ENCODE measurements around the gene CDH23. TPM values are rescaled to one million over a fixed set of nuclear protein-coding genes. Genes with fewer than 3 reads are reported as not detected.

The CDH23 gene
- total and polyA plus RNA-seq, 2 of the 8 experiments (the other 6 are each of a cell fraction or from before 2014, with no cell fraction given) = 1.9 to 4.9 TPM

DNA sequence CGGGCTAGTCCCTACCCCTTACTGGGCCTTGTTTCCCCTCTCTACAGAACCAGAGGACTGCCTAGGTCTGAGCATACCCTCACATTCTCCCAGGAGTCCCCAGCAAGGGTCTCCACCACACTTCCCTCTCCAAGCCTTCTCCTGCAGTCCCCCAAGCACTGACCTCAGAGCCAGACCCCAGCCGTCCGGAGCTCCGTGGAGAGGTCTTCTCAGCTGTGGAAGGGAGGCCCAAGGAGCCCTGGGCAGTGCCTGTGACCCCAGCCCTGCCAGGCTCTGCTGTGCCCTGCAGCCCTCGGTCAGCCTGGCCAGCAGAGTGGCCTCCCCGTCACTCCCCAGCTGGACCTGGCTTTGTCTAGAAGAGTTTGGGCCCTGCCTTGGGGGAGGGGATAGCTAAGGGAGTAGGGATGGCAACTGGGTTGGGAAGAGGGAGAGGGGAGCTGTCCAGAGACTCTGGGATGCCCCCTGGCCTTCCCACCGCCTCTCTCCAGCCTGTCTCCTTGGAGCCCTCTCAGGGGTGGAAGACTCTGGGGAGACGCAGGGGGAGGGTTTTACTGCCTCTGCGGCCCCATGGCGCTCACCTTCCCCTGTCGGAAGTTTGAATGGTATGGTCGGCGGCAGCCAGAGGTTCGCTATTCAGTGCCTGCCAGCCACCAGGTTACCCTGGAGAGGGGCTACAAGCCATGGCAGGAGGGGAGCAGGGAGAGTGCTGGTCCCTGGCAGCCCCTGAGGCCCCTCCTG lies 322.9 kb downstream of the CDH23 start, which contains the start of gene C10orf105:
Gene C10orf105 (minus strand): TSS at position 315 of the 738 bp plus-strand sequence. CDS start 3,441 bp downstream, outside the sequence.
- no peak within 1 kb of the TSS for H3K23ac ChIP-seq (ENCODE audit: insufficient read length)
- H2AFZ ChIP-seq (ENCODE audit: low read length) = peak within 1 kb of the TSS; percentile 28
- no peaks in the 10 kb centered on the region for H3K36me3 ChIP-seq (ENCODE audit: control insufficient read depth in 2 of 4, insufficient read depth in 4 of 4, low read length in 3 of 4)
- ChIA-PET POLR2A (ENCODE audit: partially characterized antibody) (interaction anchor here (0.7 to 1.6 kb wide), 4 partner anchors 11 to 94 kb away, joined by 3 to 6 read pairs (median 4); no protein-coding TSS in a partner anchor), CTCF (ENCODE audit: partially characterized antibody) (interaction anchor here (0.6 to 7.2 kb wide), 21 partner anchors 8 to 499 kb away, joined by 3 to 65 read pairs (median 4); no protein-coding TSS in a partner anchor)
- H3K27me3 ChIP-seq (replicated peaks in 1 of 4; ENCODE audit: control insufficient read depth in 3 of 4, extremely low read depth in 1 of 4, insufficient read depth in 3 of 4, low read length in 3 of 4) = peaks cover 0 to 6% (median 0%) of the 10 kb centered on the region in 4 experiments; a peak in 2 of 7 replicates
- DNase-seq (ENCODE audit: low read depth in 1 of 2, low spot score in 2 of 2) (peak in 1 of 2 experiments; percentile 61), FAIRE-seq (no peak)
- H2BK20ac ChIP-seq (ENCODE audit: low read length) = peak within 1 kb of the TSS; percentile 80; the same call in 1 of the 2 replicates
- 42% methylated on average over 14 of the region's 14 CpGs; no CpG with 5 or more reads in 1 of the 2 experiments for WGBS, 2 experiments (ENCODE audit: extremely low coverage in 1 of 2, insufficient coverage in 1 of 2, insufficient read length in 1 of 2, insufficient replicate concordance in 2 of 2, low coverage in 1 of 2, low lambda C conversion rate in 2 of 2, missing lambda C conversion rate in 1 of 2)
- H3K79me2 ChIP-seq (ENCODE audit: control insufficient read depth in 1 of 2, insufficient read depth in 2 of 2, low read length in 2 of 2) = no peaks in the 10 kb centered on the region
- H4K20me1 ChIP-seq (replicated peaks in 1 of 2; ENCODE audit: control insufficient read depth in 1 of 2, insufficient read depth in 2 of 2, low read length in 2 of 2) = no peaks in the 10 kb centered on the region
- H2BK120ac ChIP-seq (replicated peaks; ENCODE audit: low read depth, low read length) = no peak within 1 kb of the TSS
- H4K91ac ChIP-seq (replicated peaks; ENCODE audit: insufficient read length, low read length) = peak within 1 kb of the TSS; percentile 34
- H3K4ac ChIP-seq (replicated peaks; ENCODE audit: insufficient read length, low read depth, low read length) = peak within 1 kb of the TSS; percentile 2
- H3K23me2 ChIP-seq (ENCODE audit: low read depth, low read length) = peaks cover 2% of the 10 kb centered on the region; the same call in 1 of the 2 replicates
- H3K9ac ChIP-seq (replicated peaks in 1 of 4; ENCODE audit: extremely low read depth in 1 of 4, low read depth in 3 of 4, low read length in 3 of 4) = no peak within 1 kb of the TSS
- H4K8ac ChIP-seq (ENCODE audit: extremely low read depth, insufficient read depth, low read length) = 0 out of 2 replicates have a peak within 1 kb of the TSS, but pooled peaks have one; percentile 39
- H2BK5ac ChIP-seq (ENCODE audit: low read depth, low read length) = peak within 1 kb of the TSS; percentile 44; the same call in 1 of the 2 replicates
- H2BK15ac ChIP-seq (ENCODE audit: low read length) = peak within 1 kb of the TSS; percentile 81; the same call in 1 of the 2 replicates
- H3K18ac ChIP-seq (ENCODE audit: extremely low read depth, low read length) = peak within 1 kb of the TSS; percentile 83
- 0 out of 8 replicates have a peak within 1 kb of the TSS, but pooled peaks of 1 of the 4 experiments have one; percentile 21 for H3K4me3 ChIP-seq (ENCODE audit: extremely low read depth in 1 of 4, insufficient read depth in 2 of 4, low read depth in 3 of 4, low read length in 4 of 4)
- H3K27ac ChIP-seq (ENCODE audit: low read depth, low read length) = no peak within 1 kb of the TSS
- peak within 1 kb of the TSS; percentile 17 to 27; a peak in 3 of 4 replicates for H3K4me2 ChIP-seq (ENCODE audit: insufficient read depth in 1 of 2, low read depth in 2 of 2, low read length in 2 of 2)
- no peaks in the 10 kb centered on the region for H3K9me3 ChIP-seq (ENCODE audit: insufficient read depth in 2 of 2, low read depth in 1 of 2, low read length in 1 of 2)
- no peaks in the 10 kb centered on the region for H3K79me1 ChIP-seq (ENCODE audit: low read depth, low read length)
- H3K14ac ChIP-seq (ENCODE audit: insufficient read length) = no peak within 1 kb of the TSS
- peak within 1 kb of the TSS; percentile 27 for H4K5ac ChIP-seq (ENCODE audit: insufficient read length, low read depth, low read length)
- peaks cover 0 to 14% (median 5%) of the 10 kb centered on the region in 4 experiments; a peak in 6 of 7 replicates for H3K4me1 ChIP-seq (replicated peaks in 1 of 4; ENCODE audit: control insufficient read depth in 3 of 4, insufficient read depth in 4 of 4, low read length in 3 of 4)
- no peak within 1 kb of the TSS for H3K56ac ChIP-seq (replicated peaks; ENCODE audit: insufficient read length, low read depth, low read length)
- H2BK12ac ChIP-seq (ENCODE audit: low read depth, low read length) = peak within 1 kb of the TSS; percentile 50; the same call in 1 of the 2 replicates
- 0 out of 2 replicates have a peak within 1 kb of the TSS, but pooled peaks have one; percentile 53 for H2AK5ac ChIP-seq (ENCODE audit: low read depth, low read length)
- TF ChIP-seq BRCA1 (IDR thresholded peaks at IDR 0.05; ENCODE audit: low read depth, low read length) (no peak), MAX (IDR thresholded peaks at IDR 0.05) (peak; percentile 20; the same call in 1 of the 2 replicates), TBP (IDR thresholded peaks at IDR 0.05; ENCODE audit: low read depth, low read length) (no peak), TAF7 (optimal IDR thresholded peaks at IDR 0.05; ENCODE audit: borderline replicate concordance, low read depth, low read length) (no peak), EP300 (IDR thresholded peaks at IDR 0.05; ENCODE audit: borderline replicate concordance in 1 of 2, low read depth in 2 of 2, low read length in 2 of 2) (peak in 1 of 2 experiments; percentile 92; a peak in 2 of 3 replicates), KDM4A (IDR thresholded peaks at IDR 0.05; ENCODE audit: low read depth, low read length, severe bottlenecking) (no peak), CTBP2 (IDR thresholded peaks at IDR 0.05; ENCODE audit: borderline replicate concordance, insufficient read depth, insufficient read length, low read length) (peak; percentile 79), NANOG (IDR thresholded peaks at IDR 0.05; ENCODE audit: insufficient read depth, low read depth, low read length, poor library complexity, severe bottlenecking) (no peak), SUZ12 (IDR thresholded peaks at IDR 0.05; ENCODE audit: low read length) (no peak)
